Measurements from ENCODE around the gene HPCAL4. TPM values are rescaled to one million over a fixed set of nuclear protein-coding genes. Genes with fewer than 3 reads are reported as not detected.
A peak's percentile ranks its signal among the peaks of the same experiment; 100 is the strongest.

HPCAL4 gene
- 5.5 TPM for total RNA-seq

- peaks cover 69% of the 10 kb centered on the region for H3K27me3 ChIP-seq (ENCODE audit: insufficient read depth, low read length)
- H3K4me3 ChIP-seq (ENCODE audit: low read length), result peak within 1 kb of the TSS; percentile 36
Measured at GRCh38 chr1:39691383-39692151, at the start of gene HPCAL4. HPCAL4 (minus strand) TSS chr1:39691433; CDS start chr1:39684603, 6,830 bp downstream.

DNA sequence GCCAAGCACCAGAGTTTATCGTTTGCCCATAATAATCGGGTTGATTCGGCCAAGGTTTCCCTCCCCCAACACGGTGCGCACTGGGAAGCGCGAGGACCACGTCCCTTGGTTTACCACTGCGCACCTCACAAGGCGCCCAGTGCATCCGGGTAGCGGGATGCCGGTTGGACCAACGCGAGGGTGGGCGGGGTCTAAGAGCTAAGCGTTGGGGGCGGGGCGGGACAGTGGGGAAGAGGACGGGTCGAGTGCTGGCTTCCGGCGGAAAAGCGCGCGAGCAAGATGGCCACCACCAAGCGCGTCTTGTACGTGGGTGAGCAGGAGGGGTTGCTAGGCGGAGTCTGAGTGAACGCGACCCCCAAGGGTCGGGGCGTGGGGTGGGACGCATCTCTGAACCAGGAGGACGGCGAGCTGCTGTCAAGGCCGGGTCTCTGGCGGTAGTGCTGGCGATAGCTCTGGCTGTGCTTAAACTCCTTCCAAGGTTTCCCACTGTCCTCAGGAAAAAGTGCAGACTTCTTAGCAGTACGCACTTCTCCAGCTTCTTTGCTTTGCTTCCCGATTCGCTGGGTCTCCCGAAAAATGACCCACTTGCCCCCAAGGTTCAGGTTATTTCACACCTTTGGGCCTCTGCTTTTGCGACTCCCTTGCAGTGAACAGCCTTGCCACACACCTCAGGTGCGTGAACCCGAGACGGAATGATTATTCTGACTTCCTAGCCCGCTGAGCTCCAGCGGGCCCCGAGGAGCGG, 47.6 kb upstream of the HPCAL4 start, which contains the start of gene PPIE:
Gene PPIE, plus strand, starts transcription at position 261 of the 745 bp plus-strand sequence. Its CDS starts 19 bp downstream, at position 280.
- Histone ChIP-seq H3K4me3 (ENCODE audit: low read length) (peak within 1 kb of the TSS; percentile 90), H3K4me1 (ENCODE audit: insufficient read depth, low read length) (peaks cover 18% of the 10 kb centered on the region), H3K9me3 (ENCODE audit: low read depth, low read length) (no peaks in the 10 kb centered on the region), H3K27me3 (ENCODE audit: insufficient read depth, low read length) (peaks cover 8% of the 10 kb centered on the region)

More at GRCh38 chr1:39691383-39692151, at the start of gene HPCAL4:
- Histone ChIP-seq H3K9me3 (ENCODE audit: low read depth, low read length) (no peaks in the 10 kb centered on the region), H3K4me1 (ENCODE audit: insufficient read depth, low read length) (peaks cover 21% of the 10 kb centered on the region)

GRCh38 chr1:39737546-39738169, 46.4 kb upstream of the HPCAL4 start:
- peaks cover 18% of the 10 kb centered on the region for H3K27me3 ChIP-seq (ENCODE audit: insufficient read depth, low read length)
- peaks cover 18% of the 10 kb centered on the region for H3K4me1 ChIP-seq (ENCODE audit: insufficient read depth, low read length)
- H3K9me3 ChIP-seq (ENCODE audit: low read depth, low read length), result no peaks in the 10 kb centered on the region
- no peak overlapping the region for H3K4me3 ChIP-seq (ENCODE audit: low read length)

DNA sequence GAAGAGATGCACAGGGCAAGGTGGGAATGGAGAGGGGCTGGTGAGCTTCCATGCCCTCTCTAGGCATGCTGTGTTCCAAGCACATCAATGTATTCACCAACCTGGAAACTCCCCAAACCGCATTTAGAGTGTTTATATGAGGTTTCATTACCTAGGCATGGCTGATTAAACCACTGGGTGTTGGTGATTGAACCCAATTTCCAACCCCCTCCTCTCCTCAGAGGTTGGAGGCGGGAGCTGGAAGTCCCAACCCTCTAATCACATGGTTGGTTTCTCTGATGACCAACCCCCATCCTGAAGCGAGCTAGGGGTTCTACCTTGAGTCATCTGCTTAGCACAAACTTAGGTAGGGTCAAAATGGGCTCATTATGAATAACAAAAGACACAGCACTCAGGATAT, 44.5 kb upstream of the HPCAL4 start:
- no peak overlapping the region for H3K4me3 ChIP-seq (ENCODE audit: low read length)
- H3K27me3 ChIP-seq (ENCODE audit: insufficient read depth, low read length), result peaks cover 23% of the 10 kb centered on the region
- H3K9me3 ChIP-seq (ENCODE audit: low read depth, low read length), result no peaks in the 10 kb centered on the region
- peaks cover 18% of the 10 kb centered on the region for H3K4me1 ChIP-seq (ENCODE audit: insufficient read depth, low read length)

DNA sequence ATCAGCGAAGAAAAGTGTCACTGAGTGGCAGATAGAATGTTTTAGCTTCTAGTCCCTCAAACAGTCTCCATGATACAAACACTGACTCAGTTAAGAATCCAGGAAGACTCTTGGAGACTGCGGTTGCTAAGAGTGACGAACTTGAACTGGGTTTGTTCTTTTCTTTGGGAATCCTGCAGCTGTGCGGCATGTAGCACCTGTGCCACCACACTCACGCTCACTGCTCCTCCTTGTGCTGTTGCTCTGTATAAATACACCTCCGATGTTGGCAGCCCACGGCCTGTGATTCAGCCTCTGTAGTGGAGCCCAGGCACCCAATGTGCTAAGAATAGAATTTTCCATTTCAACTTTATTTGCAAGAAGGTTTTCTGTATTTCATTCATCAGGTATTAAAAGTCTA, 41.9 kb upstream of the HPCAL4 start:
- H3K27me3 ChIP-seq (ENCODE audit: insufficient read depth, low read length), result peaks cover 44% of the 10 kb centered on the region
- H3K9me3 ChIP-seq (ENCODE audit: low read depth, low read length), result no peaks in the 10 kb centered on the region
- H3K4me1 ChIP-seq (ENCODE audit: insufficient read depth, low read length), result peaks cover 2% of the 10 kb centered on the region
- H3K4me3 ChIP-seq (ENCODE audit: low read length), result no peak overlapping the region

DNA sequence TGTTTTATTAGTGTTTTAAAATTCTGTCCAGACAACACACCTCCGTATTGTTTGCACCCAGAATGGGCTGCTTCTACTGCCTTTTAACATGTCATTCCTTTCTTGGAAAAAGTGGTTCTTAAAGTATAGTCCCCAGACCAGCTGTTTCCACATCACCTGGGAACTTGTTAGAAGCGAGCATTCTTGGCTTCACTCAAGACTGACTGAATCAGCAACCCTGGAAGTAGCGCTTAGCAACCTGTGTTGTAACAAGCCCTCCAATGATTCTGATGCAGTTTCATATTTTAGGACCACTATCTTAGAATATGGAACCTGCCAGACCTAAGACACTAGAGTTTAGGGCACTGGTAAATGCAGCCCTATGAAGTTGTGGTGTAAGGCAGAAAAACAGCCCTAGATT, 41.5 kb upstream of the HPCAL4 start:
- Histone ChIP-seq H3K27me3 (ENCODE audit: insufficient read depth, low read length) (peaks cover 48% of the 10 kb centered on the region), H3K4me1 (ENCODE audit: insufficient read depth, low read length) (no peaks in the 10 kb centered on the region), H3K4me3 (ENCODE audit: low read length) (no peak overlapping the region), H3K9me3 (ENCODE audit: low read depth, low read length) (no peaks in the 10 kb centered on the region)

GRCh38 chr1:39729842-39730241, 38.6 kb upstream of the HPCAL4 start:
- Histone ChIP-seq H3K4me3 (ENCODE audit: low read length) (no peak overlapping the region), H3K4me1 (ENCODE audit: insufficient read depth, low read length) (no peaks in the 10 kb centered on the region), H3K27me3 (ENCODE audit: insufficient read depth, low read length) (peaks cover 73% of the 10 kb centered on the region), H3K9me3 (ENCODE audit: low read depth, low read length) (no peaks in the 10 kb centered on the region)

- Histone ChIP-seq H3K4me1 (ENCODE audit: insufficient read depth, low read length) (no peaks in the 10 kb centered on the region), H3K9me3 (ENCODE audit: low read depth, low read length) (no peaks in the 10 kb centered on the region), H3K27me3 (ENCODE audit: insufficient read depth, low read length) (peaks cover 75% of the 10 kb centered on the region), H3K4me3 (ENCODE audit: low read length) (no peak overlapping the region)
Measured at GRCh38 chr1:39729030-39729429, 37.8 kb upstream of the HPCAL4 start.

DNA sequence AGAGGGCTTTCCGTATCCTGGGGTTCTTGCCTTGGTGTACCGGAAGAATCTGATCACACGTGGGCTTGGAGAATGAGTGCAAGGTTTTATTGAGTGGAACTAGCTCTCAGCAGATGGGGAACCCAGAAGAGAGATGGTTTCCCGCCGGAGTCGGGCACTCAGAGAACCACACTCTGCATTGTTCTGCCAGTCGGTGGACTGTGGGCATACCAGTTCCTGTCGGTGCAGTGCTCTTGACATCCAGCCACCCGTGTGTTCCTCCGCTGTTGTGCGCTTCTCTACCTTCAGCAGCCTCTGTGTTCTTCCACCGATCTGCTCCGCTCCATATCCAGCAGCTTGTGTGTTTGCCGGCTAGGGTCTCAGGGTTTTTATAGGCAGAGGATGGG, 36.7 kb upstream of the HPCAL4 start:
- no peak overlapping the region for H3K4me3 ChIP-seq (ENCODE audit: low read length)
- no peaks in the 10 kb centered on the region for H3K9me3 ChIP-seq (ENCODE audit: low read depth, low read length)
- no peaks in the 10 kb centered on the region for H3K4me1 ChIP-seq (ENCODE audit: insufficient read depth, low read length)
- peaks cover 71% of the 10 kb centered on the region for H3K27me3 ChIP-seq (ENCODE audit: insufficient read depth, low read length)

DNA sequence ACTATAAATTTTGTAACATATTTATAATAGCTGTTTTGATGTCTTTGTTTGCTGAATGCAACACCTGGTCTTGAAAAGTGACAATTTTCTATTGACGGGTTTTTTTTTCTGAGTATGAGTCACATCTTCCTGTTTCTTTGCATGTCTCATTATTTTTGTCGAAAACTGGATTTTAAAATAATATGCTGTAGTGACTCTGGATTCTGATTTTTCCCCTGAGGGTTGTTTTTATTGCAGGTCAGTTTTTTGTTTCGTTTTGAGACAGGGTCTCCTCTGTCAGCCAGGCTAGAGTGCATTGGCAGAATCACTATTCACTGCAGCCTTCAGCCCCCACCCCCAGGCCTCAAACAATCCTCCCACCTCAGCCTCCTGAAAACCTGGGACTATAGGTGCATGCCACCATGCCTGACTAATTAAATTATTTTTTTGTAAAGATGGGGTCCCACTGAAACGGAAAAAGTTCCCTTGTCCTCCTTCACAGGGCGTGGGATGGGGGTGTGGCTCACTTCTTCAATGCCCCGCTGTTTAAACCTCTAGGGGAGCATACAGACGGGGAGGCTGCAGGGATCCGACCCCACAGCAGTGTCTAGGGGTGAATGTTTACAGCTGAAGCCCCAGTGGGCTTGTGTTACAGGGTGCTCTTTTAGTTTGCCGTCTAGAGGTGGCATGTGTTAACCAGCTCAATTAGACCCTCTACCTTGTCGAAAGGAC, 36.1 kb upstream of the HPCAL4 start:
- Histone ChIP-seq H3K9me3 (ENCODE audit: low read depth, low read length) (no peaks in the 10 kb centered on the region), H3K4me3 (ENCODE audit: low read length) (no peak overlapping the region), H3K27me3 (ENCODE audit: insufficient read depth, low read length) (peaks cover 70% of the 10 kb centered on the region)

DNA sequence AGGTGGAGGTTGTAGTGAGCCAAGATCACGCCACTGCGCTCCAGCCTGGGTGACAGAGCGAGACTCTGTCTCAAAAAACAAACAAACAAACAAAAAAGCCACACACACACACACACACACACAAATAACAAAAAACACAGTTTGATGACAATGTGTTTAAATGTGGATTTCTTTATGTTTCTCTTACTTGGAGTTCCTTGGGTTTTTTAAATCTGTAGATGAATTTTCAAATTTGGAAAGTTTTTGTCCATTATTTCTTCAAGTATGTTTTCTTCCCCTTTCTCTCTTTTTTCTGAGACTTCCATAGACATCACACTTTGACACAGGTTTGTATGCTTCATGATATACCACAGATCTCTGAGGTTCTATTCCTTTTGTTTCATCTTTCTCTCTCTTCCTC, 35.4 kb upstream of the HPCAL4 start:
- Histone ChIP-seq H3K4me1 (ENCODE audit: insufficient read depth, low read length) (no peaks in the 10 kb centered on the region), H3K9me3 (ENCODE audit: low read depth, low read length) (no peaks in the 10 kb centered on the region), H3K4me3 (ENCODE audit: low read length) (no peak overlapping the region), H3K27me3 (ENCODE audit: insufficient read depth, low read length) (peaks cover 76% of the 10 kb centered on the region)

More for the DNA sequence above, 36.1 kb upstream of the HPCAL4 start:
- H3K4me1 ChIP-seq (ENCODE audit: insufficient read depth, low read length), result no peaks in the 10 kb centered on the region

DNA sequence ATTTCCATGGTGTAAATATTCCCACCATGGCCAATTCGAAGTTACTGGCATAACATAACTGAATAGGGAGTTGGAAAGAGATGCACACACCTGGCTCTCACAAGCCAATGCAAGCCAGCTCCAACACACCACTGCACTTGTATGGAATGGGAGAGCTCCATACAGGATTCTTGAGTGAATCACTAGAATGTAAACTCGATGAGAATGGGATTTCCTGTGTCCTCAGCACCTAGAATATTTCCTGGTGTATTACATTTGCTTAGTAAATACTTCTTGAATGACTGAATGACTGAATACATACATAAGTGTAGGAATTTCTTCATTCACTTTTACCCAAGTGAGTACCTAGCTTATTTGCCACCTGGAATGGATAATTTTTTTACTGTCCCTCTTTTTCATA, 31.3 kb upstream of the HPCAL4 start:
- Histone ChIP-seq H3K4me3 (ENCODE audit: low read length) (no peak overlapping the region), H3K27me3 (ENCODE audit: insufficient read depth, low read length) (peaks cover 58% of the 10 kb centered on the region), H3K4me1 (ENCODE audit: insufficient read depth, low read length) (no peaks in the 10 kb centered on the region), H3K9me3 (ENCODE audit: low read depth, low read length) (no peaks in the 10 kb centered on the region)

DNA sequence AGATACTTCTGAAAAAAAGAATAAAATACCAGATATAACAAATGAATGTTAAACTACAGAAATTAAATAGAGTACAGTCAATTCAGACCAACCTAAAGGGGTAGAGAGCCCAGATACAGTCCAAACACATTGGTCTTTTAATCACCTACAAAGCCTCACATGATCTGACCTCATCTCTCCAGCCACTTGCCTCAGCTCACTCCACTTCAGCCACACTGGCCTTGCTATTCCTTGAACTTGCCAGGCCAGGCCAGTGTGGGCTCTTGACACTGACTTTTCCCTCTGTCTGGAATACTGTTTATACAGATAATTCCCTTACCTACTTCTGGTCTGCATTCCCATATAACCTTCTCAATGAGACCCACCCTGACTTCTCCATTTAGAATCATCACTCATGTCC, 30.4 kb upstream of the HPCAL4 start:
- Histone ChIP-seq H3K4me3 (ENCODE audit: low read length) (no peak overlapping the region), H3K4me1 (ENCODE audit: insufficient read depth, low read length) (no peaks in the 10 kb centered on the region), H3K9me3 (ENCODE audit: low read depth, low read length) (no peaks in the 10 kb centered on the region), H3K27me3 (ENCODE audit: insufficient read depth, low read length) (peaks cover 55% of the 10 kb centered on the region)

GRCh38 chr1:39720094-39720999, 29.1 kb upstream of the HPCAL4 start:
- H3K9me3 ChIP-seq (ENCODE audit: low read depth, low read length), result no peaks in the 10 kb centered on the region
- H3K27me3 ChIP-seq (ENCODE audit: insufficient read depth, low read length), result peaks cover 43% of the 10 kb centered on the region
- H3K4me1 ChIP-seq (ENCODE audit: insufficient read depth, low read length), result no peaks in the 10 kb centered on the region
- H3K4me3 ChIP-seq (ENCODE audit: low read length), result no peak overlapping the region

Data from mononuclear cell (primary cell).